DMS 273 (cell line): Measurements from ENCODE around the gene DNAAF3.
A peak's percentile ranks its signal among the peaks of the same experiment; 100 is the strongest.

ENCODE experiments used
- DNase-seq: peaks from one replicate; lab custom pipeline; 2025; ENCODE audit not compliant: unreplicated experiment; lab: John Stamatoyannopoulos, UW

Gene DNAAF3

GRCh38 chr19:55116859-55117662, 49.4 kb downstream of the DNAAF3 start, which contains the start of gene PPP1R12C:
Gene PPP1R12C (minus strand): TSS chr19:55117637. CDS start chr19:55117543, 94 bp downstream.
- DNase-seq = peak; percentile 74

- DNase-seq = peak; percentile 66
These were observed 50.1 kb downstream of the DNAAF3 start for GRCh38 chr19:55116232-55116858.

GRCh38 chr19:55115446-55116065, 50.9 kb downstream of the DNAAF3 start:
- no peak for DNase-seq

- DNase-seq = no peak
These were observed 51.8 kb downstream of the DNAAF3 start for GRCh38 chr19:55114566-55115145.

GRCh38 chr19:55113570-55114039, 52.8 kb downstream of the DNAAF3 start:
- peak; percentile 92 for DNase-seq

- no peak for DNase-seq
These were observed 53.4 kb downstream of the DNAAF3 start for GRCh38 chr19:55112777-55113569.

- no peak for DNase-seq
These were observed 54.1 kb downstream of the DNAAF3 start for GRCh38 chr19:55112246-55112776.

GRCh38 chr19:55111238-55111831, 55.1 kb downstream of the DNAAF3 start:
- DNase-seq = no peak

GRCh38 chr19:55109527-55110291, 56.7 kb downstream of the DNAAF3 start:
- DNase-seq = no peak
